Ovary (tissue), 1 donor: Measurements from ENCODE around the gene SBNO1.

ENCODE experiments used
- EP300 ChIP-seq: sonication (generic); formaldehyde crosslinking; IDR thresholded peaks from one replicate; pipeline ENCODE4 v1.6.1; 2017; ENCODE audit warnings: antibody characterized with exemption
- POLR2A ChIP-seq: fragments of 450-650 bp; IDR thresholded peaks from one replicate; pipeline ENCODE4 v1.6.1; 2017; ENCODE audit warnings: antibody characterized with exemption, mild to moderate bottlenecking, moderate library complexity

GRCh38 chr12:123282111-123282510 lies 82.5 kb downstream of the SBNO1 start:
- TF ChIP-seq POLR2A (no peak), EP300 (no peak)
